ENCODE results near the gene PPFIBP2.
"Not testable (repeated sequence)": the region's sequence is repeated elsewhere in the genome, so short reads cannot be mapped to it uniquely, and the experiment has no call there.

DNA sequence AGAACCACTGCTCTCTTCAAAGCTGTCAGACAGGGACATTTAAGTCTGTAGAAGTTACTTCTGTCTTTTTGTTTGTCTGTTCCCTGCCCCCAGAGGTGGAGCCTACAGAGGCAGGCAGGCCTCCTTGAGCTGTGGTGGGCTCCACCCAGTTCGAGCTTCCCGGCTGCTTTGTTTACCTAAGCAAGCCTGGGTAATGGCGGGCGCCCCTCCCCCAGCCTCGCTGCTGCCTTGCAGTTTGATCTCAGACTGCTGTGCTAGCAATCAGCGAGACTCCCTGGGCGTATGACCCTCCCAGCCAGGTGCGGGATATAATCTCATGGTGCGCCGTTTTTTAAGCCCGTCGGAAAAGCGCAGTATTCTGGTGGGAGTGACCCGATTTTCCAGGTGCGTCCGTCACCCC is 149.7 kb downstream of the PPFIBP2 start:
- TF ChIP-seq, protein P1, sequence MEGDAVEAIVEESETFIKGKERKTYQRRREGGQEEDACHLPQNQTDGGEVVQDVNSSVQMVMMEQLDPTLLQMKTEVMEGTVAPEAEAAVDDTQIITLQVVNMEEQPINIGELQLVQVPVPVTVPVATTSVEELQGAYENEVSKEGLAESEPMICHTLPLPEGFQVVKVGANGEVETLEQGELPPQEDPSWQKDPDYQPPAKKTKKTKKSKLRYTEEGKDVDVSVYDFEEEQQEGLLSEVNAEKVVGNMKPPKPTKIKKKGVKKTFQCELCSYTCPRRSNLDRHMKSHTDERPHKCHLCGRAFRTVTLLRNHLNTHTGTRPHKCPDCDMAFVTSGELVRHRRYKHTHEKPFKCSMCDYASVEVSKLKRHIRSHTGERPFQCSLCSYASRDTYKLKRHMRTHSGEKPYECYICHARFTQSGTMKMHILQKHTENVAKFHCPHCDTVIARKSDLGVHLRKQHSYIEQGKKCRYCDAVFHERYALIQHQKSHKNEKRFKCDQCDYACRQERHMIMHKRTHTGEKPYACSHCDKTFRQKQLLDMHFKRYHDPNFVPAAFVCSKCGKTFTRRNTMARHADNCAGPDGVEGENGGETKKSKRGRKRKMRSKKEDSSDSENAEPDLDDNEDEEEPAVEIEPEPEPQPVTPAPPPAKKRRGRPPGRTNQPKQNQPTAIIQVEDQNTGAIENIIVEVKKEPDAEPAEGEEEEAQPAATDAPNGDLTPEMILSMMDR (IDR thresholded peaks at IDR 0.05), result not testable (repeated sequence)
- not testable (repeated sequence) for TF ChIP-seq EZH2 (IDR thresholded peaks at IDR 0.05; ENCODE audit: borderline replicate concordance, insufficient read depth, low read depth, low read length, poor library complexity, severe bottlenecking)

Data from B cell (primary cell).